PC-9 (cell line): Measurements from ENCODE around the gene CD8B2. TPM values are rescaled to one million over a fixed set of nuclear protein-coding genes. Genes with fewer than 3 reads are reported as not detected.

ENCODE experiments used
- BruUV-seq: library from RNA; stranded (reverse); fragments of 400-500 nt; replicated peaks from 2 replicates; lab custom pipeline; 2021; lab: Mats Ljungman, UMichigan
- CTCF ChIA-PET: fragments of 300-600 bp; sonication (Branson Sonifier 250); formaldehyde crosslinking; loops from one replicate; lab custom pipeline; 2022; ENCODE audit warnings: antibody characterized with exemption; lab: Charles Lee
- POLR2A ChIA-PET: fragments of 300-600 bp; sonication (Branson Sonifier 250); formaldehyde crosslinking; loops from one replicate; lab custom pipeline; 2022; ENCODE audit warnings: antibody characterized with exemption; ENCODE audit not compliant: unreplicated experiment; lab: Charles Lee
- DNase-seq, 2 experiments: peaks; one replicate each; pipeline versions ENCODE4 v3.0.0 to v3.0.0-alpha.2; 2015 to 2022; ENCODE audit warnings: mixed read lengths in 1 of 2
- H2AFZ ChIP-seq: fragments of 200-600 bp; sonication (generic); 2 replicates; pipeline ENCODE4 v1.8.1; 2017; ENCODE audit warnings: antibody characterized with exemption
- H3F3A ChIP-seq: fragments of 200-600 bp; sonication (generic); 2 replicates; pipeline ENCODE4 v1.8.1; 2017; ENCODE audit warnings: antibody characterized with exemption, mild to moderate bottlenecking, low read depth; ENCODE audit not compliant: insufficient read depth
- H3K27ac ChIP-seq: fragments of 200-600 bp; sonication (generic); 2 replicates; pipeline ENCODE4 v1.6.1; 2016; ENCODE audit warnings: mixed run types
- H3K27me3 ChIP-seq: fragments of 200-600 bp; sonication (generic); 2 replicates; pipeline ENCODE4 v1.6.1; 2016; ENCODE audit warnings: low read depth, mixed run types; ENCODE audit not compliant: insufficient read depth
- H3K36me3 ChIP-seq: fragments of 200-600 bp; sonication (generic); 2 replicates; pipeline ENCODE4 v1.6.1; 2016; ENCODE audit warnings: low read depth, mixed run types
- H3K4me1 ChIP-seq: fragments of 200-600 bp; sonication (generic); replicated peaks from 2 replicates; pipeline ENCODE4 v1.6.1; 2016; ENCODE audit warnings: mixed run types; ENCODE audit not compliant: insufficient read depth
- H3K4me2 ChIP-seq: fragments of 200-600 bp; sonication (generic); 2 replicates; pipeline ENCODE4 v1.6.1; 2017; ENCODE audit warnings: mixed run types
- H3K4me3 ChIP-seq: fragments of 200-600 bp; sonication (generic); 2 replicates; pipeline ENCODE4 v1.6.1; 2016; ENCODE audit warnings: mixed run types
- H3K79me2 ChIP-seq: fragments of 200-600 bp; sonication (generic); 2 replicates; pipeline ENCODE4 v1.6.1; 2017; ENCODE audit warnings: low read depth, mixed run types
- H3K9me2 ChIP-seq: fragments of 200-600 bp; sonication (generic); 2 replicates; pipeline ENCODE4 v1.8.1; 2017; ENCODE audit warnings: mild to moderate bottlenecking; ENCODE audit not compliant: insufficient read depth
- H3K9me3 ChIP-seq: fragments of 200-600 bp; sonication (generic); 2 replicates; pipeline ENCODE4 v1.8.1; 2016; ENCODE audit warnings: low read depth; ENCODE audit not compliant: insufficient read depth
- H4K20me1 ChIP-seq: fragments of 200-600 bp; sonication (generic); 2 replicates; pipeline ENCODE4 v1.8.1; 2017; ENCODE audit not compliant: insufficient read depth
- EZH2 ChIP-seq: fragments of 200-600 bp; sonication (generic); IDR thresholded peaks from 2 replicates; pipeline ENCODE4 v1.8.0; 2017; ENCODE audit warnings: antibody characterized with exemption, low read depth
- intact Hi-C: fragments of 100-400 bp; cut with micrococcal nuclease; formaldehyde crosslinking; loops from one replicate; pipeline ENCODE4 v1.10.0; 2022; ENCODE audit not compliant: unreplicated experiment
- total RNA-seq: library from RNA; stranded (reverse); gene quantifications from 2 replicates; pipeline ENCODE4 v1.2.3, GENCODE V29; 2021
- TF ChIP-seq, protein P1 (sequence below): fragments of 200-600 bp; sonication (generic); conservative IDR thresholded peaks from 2 replicates; pipeline ENCODE4 v1.6.1; 2017; ENCODE audit warnings: mixed run types, antibody characterized with exemption, mild to moderate bottlenecking, moderate library complexity

CD8B2 gene
- total RNA-seq, 1 experiment from 2014 or later, result not detected

- DNase-seq, result no peak
- BruUV-seq, result no TSS peak
- intact Hi-C loops, result no loop called here
- no peaks in the 10 kb centered on the region for H3K79me2 ChIP-seq
- H3F3A ChIP-seq, result no peaks in the 10 kb centered on the region
- TF ChIP-seq EZH2, result no peak
- TF ChIP-seq, protein P1, sequence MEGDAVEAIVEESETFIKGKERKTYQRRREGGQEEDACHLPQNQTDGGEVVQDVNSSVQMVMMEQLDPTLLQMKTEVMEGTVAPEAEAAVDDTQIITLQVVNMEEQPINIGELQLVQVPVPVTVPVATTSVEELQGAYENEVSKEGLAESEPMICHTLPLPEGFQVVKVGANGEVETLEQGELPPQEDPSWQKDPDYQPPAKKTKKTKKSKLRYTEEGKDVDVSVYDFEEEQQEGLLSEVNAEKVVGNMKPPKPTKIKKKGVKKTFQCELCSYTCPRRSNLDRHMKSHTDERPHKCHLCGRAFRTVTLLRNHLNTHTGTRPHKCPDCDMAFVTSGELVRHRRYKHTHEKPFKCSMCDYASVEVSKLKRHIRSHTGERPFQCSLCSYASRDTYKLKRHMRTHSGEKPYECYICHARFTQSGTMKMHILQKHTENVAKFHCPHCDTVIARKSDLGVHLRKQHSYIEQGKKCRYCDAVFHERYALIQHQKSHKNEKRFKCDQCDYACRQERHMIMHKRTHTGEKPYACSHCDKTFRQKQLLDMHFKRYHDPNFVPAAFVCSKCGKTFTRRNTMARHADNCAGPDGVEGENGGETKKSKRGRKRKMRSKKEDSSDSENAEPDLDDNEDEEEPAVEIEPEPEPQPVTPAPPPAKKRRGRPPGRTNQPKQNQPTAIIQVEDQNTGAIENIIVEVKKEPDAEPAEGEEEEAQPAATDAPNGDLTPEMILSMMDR, result no peak
- no peak overlapping the region for H2AFZ ChIP-seq
- no peaks in the 10 kb centered on the region for H4K20me1 ChIP-seq
- CTCF ChIA-PET, result no interaction called here
- H3K9me2 ChIP-seq, result no peaks in the 10 kb centered on the region
- H3K4me2 ChIP-seq, result no peak overlapping the region
- POLR2A ChIA-PET, result no interaction called here
- H3K36me3 ChIP-seq, result no peaks in the 10 kb centered on the region
- H3K27me3 ChIP-seq, result peaks cover 41% of the 10 kb centered on the region
- no peaks in the 10 kb centered on the region for H3K9me3 ChIP-seq
- no peaks in the 10 kb centered on the region for H3K4me1 ChIP-seq
- H3K27ac ChIP-seq, result no peak overlapping the region
- H3K4me3 ChIP-seq, result no peak overlapping the region
Observed at GRCh38 chr2:106561356-106561755, 74.2 kb downstream of the CD8B2 start.

GRCh38 chr2:106561803-106562202 is 74.6 kb downstream of the CD8B2 start:
- Histone ChIP-seq H3K9me3 (no peaks in the 10 kb centered on the region), H3K4me3 (no peak overlapping the region), H3K27ac (no peak overlapping the region), H3K36me3 (no peaks in the 10 kb centered on the region), H3K4me2 (no peak overlapping the region), H4K20me1 (no peaks in the 10 kb centered on the region), H3K9me2 (no peaks in the 10 kb centered on the region), H3K27me3 (peaks cover 37% of the 10 kb centered on the region), H3K79me2 (no peaks in the 10 kb centered on the region), H3F3A (no peaks in the 10 kb centered on the region), H2AFZ (no peak overlapping the region), H3K4me1 (no peaks in the 10 kb centered on the region)
- DNase-seq, result no peak
- no TSS peak for BruUV-seq
- ChIA-PET POLR2A (no interaction called here), CTCF (no interaction called here)
- intact Hi-C loops, result no loop called here
- TF ChIP-seq, protein P1, result no peak
- no peak for TF ChIP-seq EZH2

- intact Hi-C loops, result no loop called here
- BruUV-seq, result no TSS peak
- Histone ChIP-seq H4K20me1 (no peaks in the 10 kb centered on the region), H3K4me3 (no peak overlapping the region), H2AFZ (no peak overlapping the region), H3K36me3 (no peaks in the 10 kb centered on the region), H3K4me1 (no peaks in the 10 kb centered on the region), H3K79me2 (no peaks in the 10 kb centered on the region), H3K27me3 (peaks cover 39% of the 10 kb centered on the region), H3K4me2 (no peak overlapping the region), H3K27ac (no peak overlapping the region), H3F3A (no peaks in the 10 kb centered on the region), H3K9me2 (no peaks in the 10 kb centered on the region), H3K9me3 (no peaks in the 10 kb centered on the region)
- CTCF ChIA-PET, result no interaction called here
- POLR2A ChIA-PET, result no interaction called here
- TF ChIP-seq, protein P1, result no peak
- no peak for TF ChIP-seq EZH2
- DNase-seq, result no peak
Observed at GRCh38 chr2:106562268-106563186, 75.4 kb downstream of the CD8B2 start.
